HG03571 (cell line): ENCODE measurements around the gene CIDEB.

Experiments
- ATAC-seq: cut with Tn5 transposase; IDR thresholded peaks from one replicate; pipeline ENCODE4 v1.9.1; 2021; ENCODE audit not compliant: unreplicated experiment

CIDEB gene

GRCh38 chr14:24270537-24271133, 37.1 kb downstream of the CIDEB start:
- ATAC-seq: no peak

- no peak for ATAC-seq
These were observed 37.8 kb downstream of the CIDEB start for GRCh38 chr14:24269910-24270536.

- ATAC-seq: no peak
These were observed 38.4 kb downstream of the CIDEB start for GRCh38 chr14:24269368-24269767.

- ATAC-seq: no peak
These were observed 39.6 kb downstream of the CIDEB start for GRCh38 chr14:24268225-24268624.

DNA sequence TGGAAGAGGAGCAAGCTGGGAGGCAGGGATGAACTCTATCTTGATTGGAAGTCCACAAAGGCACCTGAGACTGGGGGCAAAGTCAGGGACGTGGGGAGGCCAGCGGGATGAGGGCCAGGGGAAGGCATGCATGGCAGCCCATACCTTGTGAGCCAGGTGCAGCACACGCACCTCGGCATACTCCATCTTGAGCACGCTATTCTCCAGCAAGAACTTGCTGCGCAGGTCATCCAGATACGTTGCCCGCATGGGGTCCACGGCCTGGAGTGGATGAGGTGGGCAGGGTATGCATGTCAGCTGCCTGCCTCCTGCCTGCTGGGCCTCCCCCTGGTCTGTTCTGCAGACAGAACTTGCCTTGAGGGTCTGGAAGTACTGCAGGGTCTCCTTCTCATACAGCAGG, 40.3 kb downstream of the CIDEB start:
- no peak for ATAC-seq

GRCh38 chr14:24266344-24267244, 41.2 kb downstream of the CIDEB start:
- no peak for ATAC-seq

DNA sequence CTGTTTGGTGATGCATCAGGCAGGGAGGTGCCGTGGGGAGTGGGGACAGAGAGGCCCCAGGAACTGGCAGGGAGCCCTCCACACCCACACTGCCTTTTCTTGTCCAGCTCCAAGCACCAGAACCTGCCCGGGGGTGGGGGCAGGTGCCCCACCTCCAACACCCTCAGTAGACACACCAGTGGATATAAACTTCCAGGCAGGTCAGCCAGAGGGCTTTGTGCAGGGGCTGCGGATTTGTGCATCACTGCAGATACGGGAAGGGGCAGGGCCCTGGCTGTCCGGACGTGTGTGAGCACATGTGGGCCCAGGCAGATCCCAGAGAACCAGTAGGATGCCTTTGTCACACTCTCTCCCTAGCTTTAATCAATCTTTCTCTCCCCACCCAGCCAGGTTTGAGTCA, 43.5 kb downstream of the CIDEB start:
- ATAC-seq: no peak

- ATAC-seq: no peak
These were observed 43.9 kb downstream of the CIDEB start for GRCh38 chr14:24263848-24264247.

- ATAC-seq: no peak
These were observed 44.7 kb downstream of the CIDEB start, which contains the start of gene TGM1 for GRCh38 chr14:24262821-24263733. TSS of gene TGM1 (minus strand) at chr14:24263177. CDS start at chr14:24262352, 825 bp downstream.

DNA sequence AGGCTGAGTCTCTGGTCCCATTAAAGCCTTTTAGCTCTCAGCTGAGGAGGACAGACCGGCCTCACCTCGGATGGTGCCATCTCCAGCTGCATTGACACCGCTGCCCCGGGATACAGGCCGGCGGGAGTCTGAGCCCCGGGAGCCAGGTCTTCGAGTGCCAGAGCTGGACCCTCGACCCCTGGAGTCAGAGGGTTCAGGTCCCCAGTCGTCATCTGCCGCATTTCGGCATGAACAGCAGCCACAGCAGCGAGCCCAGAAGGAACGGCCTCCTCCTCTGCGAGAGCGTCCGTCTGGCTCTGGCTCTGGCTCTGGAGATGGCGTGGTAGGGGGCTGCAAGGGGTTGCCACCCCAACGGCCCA, 45.8 kb downstream of the CIDEB start:
- no peak for ATAC-seq

GRCh38 chr14:24261256-24261968, 46.4 kb downstream of the CIDEB start:
- ATAC-seq: no peak

GRCh38 chr14:24260780-24261157, 47.0 kb downstream of the CIDEB start:
- ATAC-seq: no peak

- no peak for ATAC-seq
These were observed 47.6 kb downstream of the CIDEB start for GRCh38 chr14:24260026-24260779.

DNA sequence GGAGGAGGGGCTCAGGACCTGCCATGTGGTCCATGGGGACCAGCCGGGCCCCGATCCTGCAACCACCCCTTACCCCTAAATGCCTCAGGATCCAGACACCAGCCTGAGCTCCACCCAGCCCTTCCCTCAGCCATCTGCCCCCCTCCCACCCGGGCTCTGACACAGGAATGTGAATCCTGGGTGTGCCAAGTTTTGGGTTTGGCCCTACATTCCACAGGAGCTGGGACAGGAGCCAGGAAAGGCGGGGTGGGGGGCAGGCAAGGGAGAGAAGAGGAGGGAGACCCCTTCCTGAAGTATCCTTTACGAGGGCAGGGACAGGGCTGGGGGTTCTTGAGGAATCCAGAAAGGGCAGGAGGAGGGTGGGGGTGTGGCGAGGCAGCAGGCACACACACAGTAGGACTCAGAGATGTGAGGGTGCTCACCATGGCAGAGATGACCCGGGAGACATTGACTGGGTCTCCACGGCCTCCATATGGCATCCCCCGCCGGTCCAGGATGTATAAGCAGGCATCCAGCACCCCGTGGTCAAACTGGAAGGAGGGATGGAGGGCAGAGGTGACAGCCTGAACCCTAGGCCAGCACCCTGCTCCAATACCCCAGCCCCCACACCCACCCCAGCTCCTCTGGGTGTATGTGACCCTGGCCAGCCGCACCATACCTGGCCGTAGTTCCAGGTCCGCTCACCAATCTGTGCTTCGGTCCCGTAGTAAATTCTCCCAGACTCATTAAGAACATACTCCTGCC, 48.3 kb downstream of the CIDEB start:
- no peak for ATAC-seq

DNA sequence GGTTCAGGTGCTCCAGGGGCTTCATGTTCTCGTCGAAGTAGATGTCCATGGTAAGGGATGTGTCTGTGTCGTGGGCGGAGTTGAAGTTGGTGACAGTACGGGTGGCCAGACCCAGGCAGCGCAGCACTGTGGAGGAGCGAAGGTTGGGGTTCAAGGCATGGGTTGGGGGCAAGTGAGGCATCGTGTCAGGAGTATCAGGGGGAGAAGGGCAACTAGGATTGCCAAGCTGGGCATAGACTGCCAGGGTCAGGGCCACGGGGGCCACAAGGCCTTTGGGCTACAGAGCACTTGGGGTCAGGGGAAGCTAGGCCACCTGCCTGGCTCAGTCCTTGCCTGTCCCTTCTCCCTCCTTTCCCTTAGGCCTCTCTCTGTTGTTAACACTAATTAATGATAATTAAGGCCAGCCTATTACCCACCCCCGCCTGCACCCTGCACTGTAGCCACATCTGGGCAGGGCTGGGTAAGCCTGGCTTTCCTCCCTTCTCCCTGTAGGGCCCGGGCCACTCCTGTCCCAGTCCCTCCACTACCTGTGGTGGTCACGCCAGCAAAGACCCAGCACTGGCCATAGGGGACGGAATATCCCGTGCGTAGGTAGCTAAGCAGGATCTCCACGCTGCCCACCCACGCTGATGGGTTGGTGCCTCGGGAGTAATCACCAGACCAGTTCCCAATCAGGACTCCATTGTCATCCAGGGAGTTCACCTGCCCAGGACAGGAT, 49.1 kb downstream of the CIDEB start:
- no peak for ATAC-seq

DNA sequence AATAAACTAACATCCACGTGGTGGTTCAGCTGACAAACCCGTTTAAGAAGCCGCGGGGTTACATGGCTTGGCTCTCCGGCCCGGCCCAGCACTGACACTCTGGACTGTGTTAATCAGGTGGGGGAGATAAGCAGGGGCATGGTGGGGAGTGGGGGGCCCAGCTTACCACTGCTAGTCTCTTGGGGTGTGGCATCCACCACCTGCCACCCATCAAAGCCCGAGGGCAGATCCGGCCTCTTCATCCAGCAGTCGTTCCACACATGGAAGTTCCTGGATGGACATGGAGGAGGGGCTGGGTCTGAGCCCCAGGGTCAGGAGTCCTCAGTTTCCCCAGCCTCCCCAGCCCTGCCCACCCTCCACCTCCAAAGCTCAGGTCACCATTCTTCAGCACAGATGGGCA, 49.7 kb downstream of the CIDEB start:
- ATAC-seq: no peak

DNA sequence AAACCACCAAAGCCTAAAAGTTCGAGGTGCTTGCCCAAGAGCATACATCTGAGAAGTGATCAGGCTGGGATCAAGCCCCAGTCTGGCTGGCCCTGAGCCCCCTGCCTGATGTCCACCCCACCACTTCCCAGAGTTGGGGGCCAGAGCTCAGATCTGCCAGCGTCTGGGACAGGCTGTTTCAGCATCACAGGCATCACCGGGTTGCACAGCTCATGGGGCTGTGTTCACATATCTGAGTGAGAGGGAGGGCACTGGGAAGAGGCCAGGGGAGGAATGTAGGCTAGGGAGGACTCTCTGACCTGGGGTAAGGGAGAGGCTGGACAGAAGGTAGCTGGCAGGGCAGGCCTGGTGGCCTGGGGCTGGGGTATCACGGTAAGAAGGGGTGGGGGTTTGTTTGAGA, 50.8 kb downstream of the CIDEB start:
- no peak for ATAC-seq

- no peak for ATAC-seq
These were observed 51.7 kb downstream of the CIDEB start for GRCh38 chr14:24255931-24256711.
